Vagina (tissue), 2 donors: ENCODE data around the gene CD300LB. TPM values are rescaled to one million over a fixed set of nuclear protein-coding genes. Genes with fewer than 3 reads are reported as not detected.
"Not testable (repeated sequence)": the region's sequence is repeated elsewhere in the genome, so short reads cannot be mapped to it uniquely, and the experiment has no call there.

Experiments used
- DNase-seq, 2 donors: peaks; one replicate each; pipeline ENCODE4 v3.0.0-alpha.2; 2017; ENCODE audit errors: extremely low spot score in 2 of 2
- H3K27ac ChIP-seq: fragments of 200-600 bp; sonication (generic); one replicate; pipeline ENCODE4 v1.5.1; 2019
- H3K27me3 ChIP-seq: fragments of 200-600 bp; sonication (generic); one replicate; pipeline ENCODE4 v1.5.1; 2019
- H3K36me3 ChIP-seq, 2 donors: fragments of 200-600 bp; sonication (generic); one replicate each; pipeline ENCODE4 v1.5.1; 2017 to 2019
- H3K4me1 ChIP-seq: fragments of 200-600 bp; sonication (generic); one replicate; pipeline ENCODE4 v1.5.1; 2019
- H3K4me3 ChIP-seq, 2 donors: fragments of 200-600 bp; sonication (generic); 1 replicate in 1 of 2; 2 replicates in 1 of 2; pipeline ENCODE4 v1.5.1; 2016 to 2019
- H3K9me3 ChIP-seq: fragments of 200-600 bp; sonication (generic); one replicate; pipeline ENCODE4 v1.5.1; 2019
- POLR2A ChIP-seq, 2 donors: fragments of 450-650 bp; IDR thresholded peaks; one replicate each; pipeline ENCODE4 v1.6.1; 2017; ENCODE audit warnings: antibody characterized with exemption in 2 of 2, mild to moderate bottlenecking in 2 of 2, moderate library complexity in 2 of 2
- POLR2AphosphoS5 ChIP-seq, 2 donors: sonication (generic); formaldehyde crosslinking; IDR thresholded peaks; one replicate each; pipeline ENCODE4 v1.9.0; 2017; ENCODE audit warnings: antibody characterized with exemption in 2 of 2, mild to moderate bottlenecking in 2 of 2, low read depth in 1 of 2; ENCODE audit not compliant: insufficient read depth in 1 of 2
- intact Hi-C: fragments of 100-400 bp; cut with DNase I; formaldehyde crosslinking; loops from one replicate; pipeline ENCODE4 v1.15.1; 2023
- total RNA-seq: library from RNA; depleted of rRNA; stranded (reverse); fragments of >200 nt; gene quantifications from one replicate; pipeline ENCODE4 v1.2.3, GENCODE V29; 2016
- TF ChIP-seq, protein P1 (sequence below), 3 experiments: fragments of 450-650 bp in 2 of 3; fragments of 200-600 bp in 1 of 3; sonication (generic) in 1 of 3; IDR thresholded peaks; one replicate each; pipeline ENCODE4 v1.5.1; 2017 to 2019; ENCODE audit warnings: antibody characterized with exemption in 3 of 3, mild to moderate bottlenecking in 2 of 3, moderate library complexity in 2 of 3

Gene CD300LB
- total RNA-seq, 1 donor from 2014 or later = 0.25 TPM

- intact Hi-C loops = no loop called here
- Histone ChIP-seq H3K36me3 (no peaks in the 10 kb centered on the region), H3K27ac (no peak overlapping the region), H3K9me3 (no peaks in the 10 kb centered on the region), H3K4me1 (no peaks in the 10 kb centered on the region), H3K4me3 (no peak overlapping the region), H3K27me3 (no peaks in the 10 kb centered on the region)
- DNase-seq = peak in 1 of 2 donors; percentile 37
- no peak for TF ChIP-seq POLR2A (IDR thresholded peaks at IDR 0.05)
- no peak for TF ChIP-seq POLR2AphosphoS5 (IDR thresholded peaks at IDR 0.05; ENCODE audit: insufficient read depth in 1 of 2, low read depth in 1 of 2)
- TF ChIP-seq, protein P1, sequence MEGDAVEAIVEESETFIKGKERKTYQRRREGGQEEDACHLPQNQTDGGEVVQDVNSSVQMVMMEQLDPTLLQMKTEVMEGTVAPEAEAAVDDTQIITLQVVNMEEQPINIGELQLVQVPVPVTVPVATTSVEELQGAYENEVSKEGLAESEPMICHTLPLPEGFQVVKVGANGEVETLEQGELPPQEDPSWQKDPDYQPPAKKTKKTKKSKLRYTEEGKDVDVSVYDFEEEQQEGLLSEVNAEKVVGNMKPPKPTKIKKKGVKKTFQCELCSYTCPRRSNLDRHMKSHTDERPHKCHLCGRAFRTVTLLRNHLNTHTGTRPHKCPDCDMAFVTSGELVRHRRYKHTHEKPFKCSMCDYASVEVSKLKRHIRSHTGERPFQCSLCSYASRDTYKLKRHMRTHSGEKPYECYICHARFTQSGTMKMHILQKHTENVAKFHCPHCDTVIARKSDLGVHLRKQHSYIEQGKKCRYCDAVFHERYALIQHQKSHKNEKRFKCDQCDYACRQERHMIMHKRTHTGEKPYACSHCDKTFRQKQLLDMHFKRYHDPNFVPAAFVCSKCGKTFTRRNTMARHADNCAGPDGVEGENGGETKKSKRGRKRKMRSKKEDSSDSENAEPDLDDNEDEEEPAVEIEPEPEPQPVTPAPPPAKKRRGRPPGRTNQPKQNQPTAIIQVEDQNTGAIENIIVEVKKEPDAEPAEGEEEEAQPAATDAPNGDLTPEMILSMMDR (IDR thresholded peaks at IDR 0.05) = no peak
Observed at GRCh38 chr17:74497471-74497870, 33.8 kb downstream of the CD300LB start.

DNA sequence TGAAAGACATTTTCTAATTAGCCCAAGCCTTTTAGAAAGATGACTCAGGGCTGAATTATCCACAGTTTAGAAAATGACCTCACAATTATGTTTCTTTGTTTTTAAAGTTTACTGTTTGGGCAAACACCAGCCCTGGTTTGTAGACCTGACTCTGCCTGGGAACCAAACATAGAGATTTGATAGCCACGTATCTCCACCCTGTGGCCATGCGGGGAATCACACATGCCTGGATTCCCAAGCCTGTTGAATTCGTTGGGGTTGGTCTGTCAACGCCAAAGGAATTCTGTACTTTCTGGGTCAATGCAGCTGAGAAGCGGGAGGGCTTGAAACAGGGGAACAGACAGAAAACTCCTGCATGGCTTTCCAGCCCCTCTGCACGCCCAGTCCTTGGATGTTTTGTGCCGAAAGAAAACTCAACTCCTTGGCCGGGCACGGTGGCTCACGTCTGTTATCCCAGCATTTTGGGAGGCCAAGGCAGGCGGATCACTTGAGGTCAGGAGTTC is 37.9 kb downstream of the CD300LB start:
- Histone ChIP-seq H3K4me1 (no peaks in the 10 kb centered on the region), H3K9me3 (no peaks in the 10 kb centered on the region), H3K27me3 (no peaks in the 10 kb centered on the region), H3K27ac (no peak overlapping the region), H3K36me3 (no peaks in the 10 kb centered on the region), H3K4me3 (no peak overlapping the region)
- no peak for TF ChIP-seq POLR2AphosphoS5 (IDR thresholded peaks at IDR 0.05; ENCODE audit: insufficient read depth in 1 of 2, low read depth in 1 of 2)
- TF ChIP-seq, protein P1 (IDR thresholded peaks at IDR 0.05) = peak; percentile 54 to 79 (median 62)
- TF ChIP-seq POLR2A (IDR thresholded peaks at IDR 0.05) = no peak
- peak; percentile 56 to 91 for DNase-seq
- intact Hi-C loops = no loop called here

GRCh38 chr17:74491626-74492025 is 39.6 kb downstream of the CD300LB start:
- TF ChIP-seq POLR2A (IDR thresholded peaks at IDR 0.05) (no peak), POLR2AphosphoS5 (IDR thresholded peaks at IDR 0.05; ENCODE audit: insufficient read depth in 1 of 2, low read depth in 1 of 2) (no peak)
- TF ChIP-seq, protein P1 (IDR thresholded peaks at IDR 0.05) = no peak
- Histone ChIP-seq H3K9me3 (no peaks in the 10 kb centered on the region), H3K36me3 (no peaks in the 10 kb centered on the region), H3K4me3 (no peak overlapping the region), H3K4me1 (no peaks in the 10 kb centered on the region), H3K27me3 (no peaks in the 10 kb centered on the region), H3K27ac (no peak overlapping the region)
- DNase-seq = peak; percentile 27 to 34
- intact Hi-C loops = no loop called here

- peak; percentile 37 to 85 for DNase-seq
- intact Hi-C loops = no loop called here
Observed at GRCh38 chr17:74490716-74491115, 40.6 kb downstream of the CD300LB start.

GRCh38 chr17:74488276-74488675 is 43.0 kb downstream of the CD300LB start:
- H3K27me3 ChIP-seq, H3K27ac ChIP-seq, H3K4me1 ChIP-seq, H3K9me3 ChIP-seq, intact Hi-C loops, H3K36me3 ChIP-seq, H3K4me3 ChIP-seq: not testable (repeated sequence)
- DNase-seq = peak; percentile 22 to 64

More at GRCh38 chr17:74490716-74491115, 40.6 kb downstream of the CD300LB start:
- Histone ChIP-seq H3K9me3 (no peaks in the 10 kb centered on the region), H3K36me3 (no peaks in the 10 kb centered on the region), H3K4me3 (no peak overlapping the region), H3K27me3 (no peaks in the 10 kb centered on the region), H3K4me1 (no peaks in the 10 kb centered on the region), H3K27ac (no peak overlapping the region)
- no peak for TF ChIP-seq POLR2AphosphoS5 (IDR thresholded peaks at IDR 0.05; ENCODE audit: insufficient read depth in 1 of 2, low read depth in 1 of 2)
- no peak for TF ChIP-seq POLR2A (IDR thresholded peaks at IDR 0.05)
- TF ChIP-seq, protein P1 (IDR thresholded peaks at IDR 0.05) = no peak
